MM.1S (cell line): Measurements from ENCODE around the gene EPB41L2.

Experiments used
- CTCF ChIP-seq: fragments of 300-600 bp; sonication (generic); IDR thresholded peaks from 2 replicates; pipeline ENCODE4 v1.5.1; 2016; ENCODE audit warnings: antibody characterized with exemption, low read length, mixed read lengths
- EZH2 ChIP-seq: fragments of 300-600 bp; sonication (generic); optimal IDR thresholded peaks from 2 replicates; pipeline ENCODE3; 2017; ENCODE audit warnings: low read depth, mild to moderate bottlenecking, antibody characterized with exemption, low read length, mixed read lengths

- TF ChIP-seq CTCF: no peak
- no peak for TF ChIP-seq EZH2
Observed at GRCh38 chr6:130839379-130839778, 223.7 kb downstream of the EPB41L2 start.
